Measurements from ENCODE around the gene LSP1. TPM values are rescaled to one million over a fixed set of nuclear protein-coding genes. Genes with fewer than 3 reads are reported as not detected.

Gene LSP1
- total RNA-seq, 2 experiments from 2014 or later, result 228 to 232 TPM

GRCh38 chr11:1913271-1914060 is 60.6 kb downstream of the LSP1 start:
- Mint-ChIP-seq H3K36me3 (ENCODE audit: low read depth) (no peaks in the 10 kb centered on the region), H3K4me1 (ENCODE audit: low read depth) (peaks cover 11% of the 10 kb centered on the region), H3K27me3 (peaks cover 12% of the 10 kb centered on the region), H3K4me3 (no peak overlapping the region), H3K27ac (no peak overlapping the region), H3K9me3 (no peaks in the 10 kb centered on the region)
- intact Hi-C loops (cut with DNase I, micrococcal nuclease), result no loop called here
- TF ChIP-seq CTCF (IDR thresholded peaks at IDR 0.05), result no peak
- ATAC-seq (ENCODE audit: poor library complexity), result no peak
- no peaks in the 10 kb centered on the region for H3K9me3 ChIP-seq (ENCODE audit: control insufficient read depth in 1 of 2, insufficient read depth in 1 of 2, low read length in 2 of 2)
- no peaks in the 10 kb centered on the region for H3K27me3 ChIP-seq (ENCODE audit: control insufficient read depth in 1 of 2, insufficient read depth in 2 of 2, low read length in 2 of 2)
- H3K27ac ChIP-seq (ENCODE audit: low read depth in 1 of 2, low read length in 2 of 2), result no peak overlapping the region
- peaks cover 21% of the 10 kb centered on the region for H3K4me1 ChIP-seq (ENCODE audit: insufficient read depth, low read length)
- DNase-seq, result no peak
- POLR2A ChIA-PET, result no interaction called here
- no peaks in the 10 kb centered on the region for H3K36me3 ChIP-seq (ENCODE audit: insufficient read depth, low read length)
- CTCF ChIA-PET, result no interaction called here
- no peak overlapping the region for H3K4me3 ChIP-seq (ENCODE audit: low read length)

DNA sequence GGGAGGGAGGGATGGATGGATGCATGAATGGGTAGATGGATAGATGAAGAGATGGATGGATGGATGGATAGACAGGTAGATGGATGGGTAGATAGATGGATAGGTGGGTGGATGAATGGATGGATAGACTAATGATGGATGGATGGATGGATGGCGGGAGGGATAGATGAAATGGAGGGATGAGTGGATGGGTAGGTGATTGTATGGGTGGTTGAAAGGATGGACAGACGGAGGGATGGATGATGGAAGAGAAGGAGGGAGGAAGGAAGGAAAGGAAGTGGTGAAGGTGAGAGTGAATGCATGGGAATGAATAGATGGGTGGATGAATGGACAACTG is 62.9 kb downstream of the LSP1 start:
- H3K27ac ChIP-seq (ENCODE audit: low read depth in 1 of 2, low read length in 2 of 2), result no peak overlapping the region
- TF ChIP-seq CTCF (IDR thresholded peaks at IDR 0.05), result no peak
- H3K36me3 Mint-ChIP-seq (ENCODE audit: low read depth), result no peaks in the 10 kb centered on the region
- H3K4me3 ChIP-seq (ENCODE audit: low read length), result no peak overlapping the region
- ChIA-PET CTCF (no interaction called here), POLR2A (interaction anchor here (1.3 to 2.8 kb wide), 2 partner anchors 26 to 65 kb away, joined by 3 to 40 read pairs; partner anchors contain the start of gene PRR33)
- intact Hi-C loops (cut with DNase I, micrococcal nuclease), result loop anchor here in 1 of 2 experiments (1.0 to 5.0 kb wide), 3 partner anchors 22 to 33 kb away; no protein-coding TSS in a partner anchor
- DNase-seq (no peak), ATAC-seq (ENCODE audit: poor library complexity) (no peak)
- H3K4me1 Mint-ChIP-seq (ENCODE audit: low read depth), result peaks cover 11% of the 10 kb centered on the region
- H3K4me3 Mint-ChIP-seq, result no peak overlapping the region
- no peaks in the 10 kb centered on the region for H3K36me3 ChIP-seq (ENCODE audit: insufficient read depth, low read length)
- peaks cover 24% of the 10 kb centered on the region for H3K4me1 ChIP-seq (ENCODE audit: insufficient read depth, low read length)
- no peaks in the 10 kb centered on the region for H3K9me3 ChIP-seq (ENCODE audit: control insufficient read depth in 1 of 2, insufficient read depth in 1 of 2, low read length in 2 of 2)
- no peaks in the 10 kb centered on the region for H3K9me3 Mint-ChIP-seq
- H3K27ac Mint-ChIP-seq, result peak overlapping the region; percentile 10
- no peaks in the 10 kb centered on the region for H3K27me3 ChIP-seq (ENCODE audit: control insufficient read depth in 1 of 2, insufficient read depth in 2 of 2, low read length in 2 of 2)
- peaks cover 12% of the 10 kb centered on the region for H3K27me3 Mint-ChIP-seq

DNA sequence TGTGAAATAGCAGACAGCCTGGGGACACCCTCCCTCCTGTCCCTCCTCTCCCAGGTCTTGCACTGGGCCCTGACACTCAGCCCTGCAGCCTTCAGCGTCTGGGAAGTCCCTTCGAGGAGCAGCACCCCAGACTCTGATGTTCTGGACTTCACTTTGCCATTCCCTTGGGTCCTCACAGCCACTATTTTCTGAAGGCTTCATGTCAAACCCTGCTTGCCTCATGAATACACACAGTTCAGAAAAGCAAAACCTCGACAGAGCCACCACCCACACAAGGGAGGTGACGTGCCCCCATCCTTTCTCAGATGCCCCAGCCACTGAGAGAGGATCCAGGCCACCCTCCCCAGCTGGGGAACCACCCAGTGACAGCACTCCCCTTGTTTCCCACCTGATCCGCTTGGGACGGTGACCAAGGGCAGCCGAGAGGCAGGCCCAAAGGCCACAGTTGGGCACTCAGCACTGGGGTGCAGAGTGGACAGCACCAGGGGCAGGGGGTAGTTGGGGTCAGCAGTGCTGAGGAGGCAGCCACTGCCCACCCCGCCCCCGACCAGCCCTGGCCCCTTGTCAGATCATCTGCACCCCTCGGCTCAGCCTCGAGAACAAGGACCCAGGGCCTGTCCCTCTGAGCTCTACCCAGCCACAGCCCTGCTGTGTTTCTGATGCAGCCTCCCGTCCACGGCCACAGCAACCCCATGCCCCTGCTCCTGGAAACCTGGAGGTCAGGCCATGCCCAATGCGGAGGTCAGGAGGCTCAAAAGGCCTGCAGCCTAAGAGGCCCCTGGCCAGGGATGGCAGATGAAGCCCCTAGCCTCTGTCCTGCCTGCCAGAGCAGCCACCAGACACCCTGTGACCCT is 63.5 kb downstream of the LSP1 start:
- H3K4me1 Mint-ChIP-seq (ENCODE audit: low read depth), result peaks cover 11% of the 10 kb centered on the region
- ChIA-PET CTCF (no interaction called here), POLR2A (interaction anchor here (0.9 to 2.8 kb wide), 6 partner anchors 26 to 68 kb away, joined by 3 to 40 read pairs (median 5); partner anchors contain the start of genes LSP1 and PRR33)
- no peaks in the 10 kb centered on the region for H3K36me3 Mint-ChIP-seq (ENCODE audit: low read depth)
- Histone ChIP-seq H3K4me3 (ENCODE audit: low read length) (no peak overlapping the region), H3K27ac (ENCODE audit: low read depth in 1 of 2, low read length in 2 of 2) (no peak overlapping the region), H3K4me1 (ENCODE audit: insufficient read depth, low read length) (peaks cover 28% of the 10 kb centered on the region), H3K36me3 (ENCODE audit: insufficient read depth, low read length) (no peaks in the 10 kb centered on the region), H3K9me3 (ENCODE audit: control insufficient read depth in 1 of 2, insufficient read depth in 1 of 2, low read length in 2 of 2) (no peaks in the 10 kb centered on the region), H3K27me3 (ENCODE audit: control insufficient read depth in 1 of 2, insufficient read depth in 2 of 2, low read length in 2 of 2) (no peaks in the 10 kb centered on the region)
- H3K4me3 Mint-ChIP-seq, result no peak overlapping the region
- no peak for ATAC-seq (ENCODE audit: poor library complexity)
- no peak for TF ChIP-seq CTCF (IDR thresholded peaks at IDR 0.05)
- peak in 2 of 14 experiments; percentile 24 to 33 for DNase-seq
- H3K27ac Mint-ChIP-seq, result peak overlapping the region; percentile 10
- peaks cover 12% of the 10 kb centered on the region for H3K27me3 Mint-ChIP-seq
- no peaks in the 10 kb centered on the region for H3K9me3 Mint-ChIP-seq
- intact Hi-C loops (cut with DNase I, micrococcal nuclease), result loop anchor here in 1 of 2 experiments (1.0 to 5.0 kb wide), 2 partner anchors 23 to 34 kb away; no protein-coding TSS in a partner anchor
